ENCODE measurements around the gene CTXND1. TPM values are rescaled to one million over a fixed set of nuclear protein-coding genes. Genes with fewer than 3 reads are reported as not detected.

CTXND1 gene
- total RNA-seq, 1 donor from 2014 or later, result not detected

GRCh38 chr15:80204231-80204630, 47.8 kb downstream of the CTXND1 start:
- no peak for TF ChIP-seq CTCF (IDR thresholded peaks at IDR 0.05; ENCODE audit: insufficient read depth, low read length, severe bottlenecking)
- no peaks in the 10 kb centered on the region for H3K36me3 ChIP-seq (ENCODE audit: control insufficient read depth, insufficient read depth, low read length)
- no peak overlapping the region for H3K4me3 ChIP-seq (ENCODE audit: low read depth, low read length)
- DNase-seq (ENCODE audit: low read depth), result no peak
- FAIRE-seq, result no peak
- no peaks in the 10 kb centered on the region for H3K27me3 ChIP-seq (ENCODE audit: control insufficient read depth, insufficient read depth, low read length)

DNA sequence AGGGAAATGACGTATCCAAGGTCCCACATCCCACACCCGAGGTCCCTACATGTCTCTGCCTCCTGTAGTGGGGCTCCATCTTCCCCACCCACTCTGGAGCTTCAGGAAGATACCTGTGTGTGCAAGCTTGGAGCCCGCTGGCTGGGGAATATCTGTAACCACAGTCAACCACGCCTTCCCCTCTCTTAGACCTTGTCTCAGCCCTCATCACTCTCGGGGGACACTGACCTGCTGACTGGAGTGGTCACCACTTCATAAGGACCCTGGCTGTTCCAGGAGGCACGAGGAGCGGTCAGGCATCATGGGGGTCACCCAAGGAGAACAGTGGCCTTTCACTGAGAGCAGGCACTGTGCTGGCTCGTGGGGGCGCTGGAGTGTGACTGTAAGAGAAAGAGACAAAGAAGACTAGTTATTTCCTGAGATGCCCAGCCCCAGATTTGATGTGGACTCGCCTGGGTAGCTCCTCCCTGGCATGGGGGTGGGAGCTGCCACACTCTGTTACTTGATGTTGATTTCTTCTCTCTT, 48.6 kb downstream of the CTXND1 start:
- no peak for TF ChIP-seq CTCF (IDR thresholded peaks at IDR 0.05; ENCODE audit: insufficient read depth, low read length, severe bottlenecking)
- no peak for FAIRE-seq

GRCh38 chr15:80202641-80203360, 49.2 kb downstream of the CTXND1 start:
- FAIRE-seq, result peak; percentile 97
- TF ChIP-seq CTCF (IDR thresholded peaks at IDR 0.05; ENCODE audit: insufficient read depth, low read length, severe bottlenecking), result no peak
- peak; percentile 90 for DNase-seq (ENCODE audit: low read depth)
- Histone ChIP-seq H3K4me3 (ENCODE audit: low read depth, low read length) (no peak overlapping the region), H3K36me3 (ENCODE audit: control insufficient read depth, insufficient read depth, low read length) (no peaks in the 10 kb centered on the region), H3K27me3 (ENCODE audit: control insufficient read depth, insufficient read depth, low read length) (no peaks in the 10 kb centered on the region)

More for the DNA sequence above, 48.6 kb downstream of the CTXND1 start:
- Histone ChIP-seq H3K27me3 (ENCODE audit: control insufficient read depth, insufficient read depth, low read length) (no peaks in the 10 kb centered on the region), H3K4me3 (ENCODE audit: low read depth, low read length) (no peak overlapping the region), H3K36me3 (ENCODE audit: control insufficient read depth, insufficient read depth, low read length) (no peaks in the 10 kb centered on the region)
- no peak for DNase-seq (ENCODE audit: low read depth)

- H3K36me3 ChIP-seq (ENCODE audit: control insufficient read depth, insufficient read depth, low read length), result no peaks in the 10 kb centered on the region
- H3K27me3 ChIP-seq (ENCODE audit: control insufficient read depth, insufficient read depth, low read length), result no peaks in the 10 kb centered on the region
- H3K4me3 ChIP-seq (ENCODE audit: low read depth, low read length), result no peak overlapping the region
- no peak for FAIRE-seq
- no peak for TF ChIP-seq CTCF (IDR thresholded peaks at IDR 0.05; ENCODE audit: insufficient read depth, low read length, severe bottlenecking)
- no peak for DNase-seq (ENCODE audit: low read depth)
Measured at GRCh38 chr15:80202016-80202315, 50.0 kb downstream of the CTXND1 start.

GRCh38 chr15:80201256-80202015, 50.6 kb downstream of the CTXND1 start:
- DNase-seq (ENCODE audit: low read depth), result no peak
- no peak overlapping the region for H3K4me3 ChIP-seq (ENCODE audit: low read depth, low read length)
- H3K27me3 ChIP-seq (ENCODE audit: control insufficient read depth, insufficient read depth, low read length), result no peaks in the 10 kb centered on the region
- no peak for FAIRE-seq
- no peaks in the 10 kb centered on the region for H3K36me3 ChIP-seq (ENCODE audit: control insufficient read depth, insufficient read depth, low read length)
- no peak for TF ChIP-seq CTCF (IDR thresholded peaks at IDR 0.05; ENCODE audit: insufficient read depth, low read length, severe bottlenecking)

All from bronchial epithelial cell (primary cell).